Measurements from ENCODE around the gene CLEC18B.
"Not testable (repeated sequence)": the region's sequence is repeated elsewhere in the genome, so short reads cannot be mapped to it uniquely, and the experiment has no call there.

GRCh38 chr16:74409185-74409981, 11.9 kb downstream of the CLEC18B start:
- TF ChIP-seq, protein P1, sequence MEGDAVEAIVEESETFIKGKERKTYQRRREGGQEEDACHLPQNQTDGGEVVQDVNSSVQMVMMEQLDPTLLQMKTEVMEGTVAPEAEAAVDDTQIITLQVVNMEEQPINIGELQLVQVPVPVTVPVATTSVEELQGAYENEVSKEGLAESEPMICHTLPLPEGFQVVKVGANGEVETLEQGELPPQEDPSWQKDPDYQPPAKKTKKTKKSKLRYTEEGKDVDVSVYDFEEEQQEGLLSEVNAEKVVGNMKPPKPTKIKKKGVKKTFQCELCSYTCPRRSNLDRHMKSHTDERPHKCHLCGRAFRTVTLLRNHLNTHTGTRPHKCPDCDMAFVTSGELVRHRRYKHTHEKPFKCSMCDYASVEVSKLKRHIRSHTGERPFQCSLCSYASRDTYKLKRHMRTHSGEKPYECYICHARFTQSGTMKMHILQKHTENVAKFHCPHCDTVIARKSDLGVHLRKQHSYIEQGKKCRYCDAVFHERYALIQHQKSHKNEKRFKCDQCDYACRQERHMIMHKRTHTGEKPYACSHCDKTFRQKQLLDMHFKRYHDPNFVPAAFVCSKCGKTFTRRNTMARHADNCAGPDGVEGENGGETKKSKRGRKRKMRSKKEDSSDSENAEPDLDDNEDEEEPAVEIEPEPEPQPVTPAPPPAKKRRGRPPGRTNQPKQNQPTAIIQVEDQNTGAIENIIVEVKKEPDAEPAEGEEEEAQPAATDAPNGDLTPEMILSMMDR (IDR thresholded peaks at IDR 0.05; ENCODE audit: insufficient read depth, low read length): not testable (repeated sequence)
- TF ChIP-seq REST (IDR thresholded peaks at IDR 0.05; ENCODE audit: insufficient replicate concordance, low read depth): not testable (repeated sequence)

Data from HL-60 (cell line).